GM18873 (cell line): ENCODE data around the gene PIGB.
"Not testable (repeated sequence)": the region's sequence is repeated elsewhere in the genome, so short reads cannot be mapped to it uniquely, and the experiment has no call there.

ENCODE experiments used
- ATAC-seq: cut with Tn5 transposase; IDR thresholded peaks from one replicate; pipeline ENCODE4 v1.9.1; 2021; ENCODE audit warnings: mild to moderate bottlenecking, moderate library complexity, moderate number of reproducible peaks; ENCODE audit not compliant: unreplicated experiment, low FRiP score

The PIGB gene

DNA sequence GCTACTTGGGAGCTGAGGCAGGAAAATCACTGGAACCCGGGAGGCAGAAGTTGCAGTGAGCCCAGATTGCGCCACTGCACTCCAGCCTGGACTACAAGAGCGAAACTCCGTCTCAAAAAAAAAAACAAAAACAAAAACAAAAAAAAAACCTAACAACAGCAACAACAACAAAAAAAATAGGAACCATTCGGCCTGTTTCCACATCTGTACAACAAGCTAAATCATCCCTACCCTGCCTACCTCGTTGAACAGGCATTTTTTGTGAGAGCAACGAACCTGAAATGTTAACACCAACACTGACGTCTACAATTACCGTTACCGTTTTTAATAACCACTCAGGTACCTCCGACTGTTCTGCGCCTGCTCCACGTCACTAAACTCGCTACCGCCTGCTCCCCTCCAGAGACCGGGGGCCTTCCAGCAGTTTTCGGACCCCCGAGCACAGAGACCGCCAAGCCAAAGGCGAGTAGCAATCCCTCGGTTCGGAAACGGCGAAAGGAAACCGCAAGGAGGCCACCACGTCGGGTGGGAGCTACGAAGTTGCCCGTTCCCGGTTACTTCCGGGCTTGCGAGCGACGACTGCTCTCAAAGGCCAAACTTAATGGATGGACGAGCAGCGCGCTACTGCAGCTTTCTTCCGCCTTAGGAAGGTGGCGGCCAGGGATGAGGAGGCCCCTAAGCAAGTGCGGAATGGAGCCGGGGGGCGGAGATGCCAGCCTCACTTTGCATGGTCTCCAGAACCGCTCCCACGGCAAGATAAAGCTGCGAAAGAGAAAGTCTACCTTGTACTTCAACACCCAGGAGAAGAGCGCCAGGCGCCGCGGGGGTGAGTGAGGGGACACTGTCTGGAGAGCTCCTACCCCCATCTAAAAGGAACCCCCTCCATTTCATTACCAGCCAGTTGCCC is at the start of gene PIGB, which contains the start of gene PIGBOS1:
Gene PIGB, plus strand, starts transcription at position 635 of the 907 bp plus-strand sequence. Its CDS starts 29 bp downstream, at position 664.
Gene PIGBOS1, minus strand, starts transcription at position 536 of the 907 bp plus-strand sequence. CDS start 1,331 bp downstream, outside the sequence.
- peak; percentile 90 for ATAC-seq

DNA sequence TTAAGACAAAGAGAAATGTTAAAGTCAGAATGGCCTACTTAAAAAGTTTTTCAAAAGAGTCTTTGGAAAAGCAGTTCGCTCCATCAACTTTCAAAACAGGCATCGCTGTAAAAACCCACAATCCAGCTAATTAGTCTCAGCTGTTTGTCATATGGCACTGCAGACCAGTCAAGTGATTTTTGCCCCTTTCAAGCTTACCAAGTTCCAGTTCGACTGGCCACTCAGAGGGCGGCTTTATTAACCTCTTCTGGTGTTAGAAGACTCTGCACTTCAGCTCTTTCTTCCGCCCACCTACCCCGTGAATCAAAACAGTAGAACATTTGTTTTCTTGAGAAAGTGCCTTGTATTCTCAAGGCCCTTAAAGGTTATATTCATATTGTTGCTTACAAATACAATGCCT is 48.7 kb upstream of the PIGB start:
- ATAC-seq = no peak

DNA sequence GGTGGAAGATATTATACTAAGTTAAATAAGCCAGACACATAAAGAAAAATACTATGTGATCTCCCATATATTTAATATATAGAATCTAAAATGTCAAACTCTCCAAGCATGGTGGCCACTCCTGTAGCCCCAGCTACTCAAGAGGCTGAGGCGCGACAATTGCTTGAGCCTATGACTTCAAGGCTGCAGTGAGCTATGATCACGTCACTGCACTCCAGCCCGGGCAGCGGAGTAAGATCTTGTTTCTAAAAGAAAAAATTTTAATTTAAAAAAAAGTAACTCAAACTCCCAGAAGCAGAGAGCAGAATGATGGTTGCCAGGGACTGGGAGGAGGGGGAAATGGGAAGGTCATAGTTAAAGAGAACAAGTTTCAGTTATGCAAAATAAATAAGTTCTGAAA is 42.7 kb upstream of the PIGB start:
- no peak for ATAC-seq

DNA sequence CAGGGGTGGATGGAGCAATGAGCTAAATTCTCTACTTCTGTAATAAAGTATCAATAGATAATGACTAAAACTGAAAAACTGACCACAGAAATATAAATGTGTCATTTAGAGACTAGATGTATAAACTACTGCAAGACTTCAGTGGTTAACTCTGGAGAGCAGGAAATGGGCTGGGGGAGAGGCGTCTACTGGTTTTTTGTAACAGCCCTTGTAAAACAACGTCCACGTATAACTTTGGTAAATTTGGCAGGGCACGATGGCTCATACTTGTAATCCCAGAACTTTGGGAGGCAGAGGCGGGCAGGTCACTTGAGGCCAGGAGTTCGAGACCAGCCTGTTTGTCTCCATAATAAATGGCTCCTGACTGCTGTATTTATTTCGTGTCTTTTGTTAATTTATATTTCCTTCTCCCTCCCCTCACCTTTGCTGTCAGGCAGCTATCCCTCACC is 41.9 kb upstream of the PIGB start:
- peak; percentile 44 for ATAC-seq

DNA sequence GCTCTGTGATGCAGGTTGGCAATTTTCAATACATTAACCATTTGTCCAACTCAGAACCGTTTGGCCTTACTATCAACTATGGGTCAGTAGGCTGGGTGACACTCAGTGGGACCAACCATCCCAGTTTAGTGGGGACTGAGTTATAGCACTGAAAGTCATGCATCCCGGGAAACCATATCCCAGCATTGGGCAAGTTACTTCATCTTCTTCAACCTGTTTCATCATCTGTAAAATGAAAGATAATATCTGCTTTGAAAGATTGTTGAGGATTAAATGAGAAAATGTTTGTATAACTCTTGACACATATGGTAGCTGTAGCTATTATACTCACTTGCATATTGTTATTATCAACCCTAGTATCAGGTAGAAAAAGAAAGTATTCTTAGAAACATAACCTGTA is 41.3 kb upstream of the PIGB start:
- ATAC-seq = no peak

DNA sequence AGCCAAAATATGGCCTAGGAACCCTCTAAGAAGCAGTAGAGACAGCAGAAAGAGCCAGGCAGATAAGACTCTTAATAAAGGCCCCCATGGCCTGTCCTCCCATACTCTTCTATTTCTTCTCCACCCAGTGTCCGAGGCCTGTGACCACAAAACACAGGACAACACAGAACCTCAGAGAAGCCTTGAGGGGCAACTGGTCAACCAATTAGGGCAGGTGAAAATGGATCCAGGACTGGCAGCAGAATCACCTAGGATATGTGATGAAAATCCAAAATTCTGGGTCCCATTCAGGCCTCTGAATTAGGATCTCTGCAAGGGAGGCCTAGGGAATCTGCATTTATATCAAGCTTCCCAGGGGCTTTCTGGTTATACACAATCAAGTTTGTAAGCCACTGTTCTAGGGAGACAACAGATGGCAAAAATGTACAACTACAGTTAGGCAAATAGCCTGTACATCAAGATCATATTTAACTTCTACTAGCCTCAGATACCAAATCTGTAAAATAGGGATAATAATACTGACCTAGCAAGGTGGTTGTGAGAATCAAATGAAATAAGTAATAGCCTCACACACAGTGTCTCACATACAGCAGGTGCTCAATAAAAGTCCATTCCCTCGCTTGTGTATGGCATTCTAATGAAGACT is 39.8 kb upstream of the PIGB start:
- no peak for ATAC-seq

DNA sequence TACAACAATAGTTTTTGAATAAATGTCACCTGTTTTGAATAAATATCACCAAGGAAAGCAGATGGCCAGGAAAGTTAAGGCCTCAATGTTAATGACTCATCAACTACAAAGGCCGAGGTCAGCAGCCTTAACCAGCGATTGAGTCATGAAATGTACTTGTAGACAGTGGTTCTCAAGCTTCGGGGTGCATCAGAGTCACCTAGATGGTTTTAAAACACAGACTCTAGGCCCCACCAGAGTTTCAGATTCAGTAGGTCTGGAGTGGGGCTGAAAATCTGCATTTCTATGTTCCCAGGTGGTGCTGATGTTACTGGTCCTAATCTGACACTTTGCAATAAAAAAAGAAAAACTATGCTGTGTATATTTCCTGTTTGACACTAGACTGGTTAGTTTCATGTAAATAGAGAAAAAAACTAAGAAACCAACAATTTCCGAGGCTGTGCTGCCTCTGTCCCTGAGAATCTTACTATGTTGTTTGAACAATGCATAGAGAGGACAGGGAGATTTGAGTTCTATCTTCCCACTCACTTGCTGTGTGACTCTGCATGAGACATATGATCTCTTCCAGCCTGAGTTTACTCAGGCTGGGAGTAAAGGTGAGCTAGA is 39.2 kb upstream of the PIGB start:
- peak; percentile 83 for ATAC-seq

DNA sequence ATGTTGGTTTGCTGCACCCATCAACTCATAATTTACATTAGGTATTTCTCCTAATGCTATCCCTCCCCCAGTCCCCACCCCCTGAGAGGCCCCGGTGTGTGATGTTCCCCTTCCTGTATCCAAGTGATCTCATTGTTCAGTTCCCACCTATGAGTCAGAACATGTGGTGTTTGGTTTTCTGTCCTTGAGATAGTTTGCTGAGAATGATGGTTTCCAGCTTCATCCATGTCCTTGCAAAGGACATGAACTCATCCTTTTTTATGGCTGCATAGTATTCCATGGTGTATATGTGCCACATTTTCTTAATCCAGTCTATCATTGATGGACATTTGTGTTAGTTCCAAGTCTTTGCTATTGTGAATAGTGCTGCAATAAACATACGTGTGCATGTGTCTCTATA is 38.4 kb upstream of the PIGB start:
- not testable (repeated sequence) for ATAC-seq

DNA sequence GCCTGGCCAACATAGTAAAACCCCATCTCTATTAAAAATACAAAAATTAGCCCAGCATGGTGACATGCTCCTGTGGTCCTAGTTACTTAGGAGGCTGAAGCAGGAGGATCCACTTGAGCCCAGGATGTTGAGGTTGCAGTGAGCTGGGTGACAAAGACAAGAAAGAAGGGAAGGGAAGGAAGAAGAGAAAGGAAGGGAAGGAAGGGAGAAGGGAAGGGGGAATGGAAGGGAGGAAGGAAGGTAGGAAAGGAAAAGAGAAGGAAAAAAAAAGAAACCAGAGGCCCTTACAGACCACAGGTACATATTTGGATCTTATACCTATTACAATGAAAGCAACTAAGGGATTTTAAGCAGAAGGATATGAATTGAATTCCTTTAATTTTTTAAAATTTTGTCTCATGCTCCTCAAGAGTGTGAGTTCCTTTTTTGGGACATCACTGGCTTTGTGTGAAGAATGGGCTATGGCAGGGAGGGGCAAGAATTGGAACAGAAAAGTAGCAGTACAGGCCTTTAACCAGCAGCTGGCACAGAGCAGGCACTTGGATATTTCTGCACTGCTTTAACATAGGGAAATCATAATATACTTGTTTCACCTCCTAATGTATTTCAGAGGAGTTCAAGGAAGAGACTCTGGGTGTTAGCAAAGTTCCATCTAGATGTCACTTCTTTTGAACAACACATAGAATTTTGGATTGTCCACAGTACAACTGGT is 37.3 kb upstream of the PIGB start:
- ATAC-seq = no peak

DNA sequence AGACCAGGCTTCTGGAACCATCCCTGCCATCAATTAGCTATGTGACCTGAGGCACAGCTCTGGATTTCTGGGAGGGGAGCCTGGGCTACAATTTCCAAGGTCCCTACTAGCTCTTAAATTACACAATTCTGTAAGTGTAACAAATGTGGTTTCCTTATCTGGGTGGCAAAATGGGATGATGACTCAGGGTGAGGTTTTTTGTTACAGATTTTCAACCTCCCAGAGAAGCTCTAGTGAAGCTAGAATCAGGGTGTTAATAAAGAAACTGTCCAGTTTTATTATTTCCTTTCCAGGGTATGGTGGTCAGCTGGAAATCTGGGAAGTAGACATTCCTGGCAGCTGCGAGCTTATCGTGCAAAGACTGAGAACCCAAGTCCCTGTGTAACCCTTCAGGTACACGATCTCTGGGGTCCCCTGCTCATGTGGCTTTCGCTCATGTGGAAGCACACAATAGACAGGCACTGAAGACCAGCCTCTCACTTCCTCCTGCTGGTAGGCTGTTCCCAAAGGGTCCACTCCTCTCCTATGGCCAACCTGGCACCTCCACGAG is 36.7 kb upstream of the PIGB start:
- no peak for ATAC-seq

DNA sequence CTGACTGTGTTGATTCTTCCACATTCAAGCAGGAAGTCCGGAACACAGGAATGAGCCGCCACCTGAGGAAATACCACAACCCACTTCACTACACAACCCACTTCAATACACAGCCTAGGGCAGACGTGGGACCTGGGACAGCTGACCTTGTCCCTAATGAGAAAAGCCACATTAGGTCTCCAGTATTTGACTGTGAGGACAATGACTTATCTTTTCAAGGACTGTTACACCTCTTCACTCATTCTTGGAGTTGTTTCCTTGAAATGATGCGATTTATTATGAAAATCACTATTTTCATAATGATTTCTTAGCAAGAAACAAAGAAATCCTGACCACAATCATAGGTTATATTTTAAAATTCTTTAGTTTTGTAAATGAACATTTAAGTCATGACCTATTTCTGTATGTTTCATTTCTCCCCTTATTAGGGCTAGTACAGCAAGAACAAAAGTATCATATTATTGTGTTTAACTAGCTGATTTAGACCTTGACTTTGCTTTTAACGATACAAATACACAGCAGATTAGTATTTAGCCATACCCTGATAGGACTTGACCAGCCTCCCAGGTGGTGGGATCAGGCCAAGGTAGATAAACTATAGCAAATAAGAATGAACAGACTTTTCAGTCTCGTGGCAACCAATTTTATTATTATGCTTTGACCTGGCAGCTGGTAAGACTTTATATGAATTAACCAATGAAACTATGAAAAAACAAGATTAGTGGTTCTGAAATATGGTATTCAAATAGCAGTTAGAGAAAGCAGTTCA is 35.5 kb upstream of the PIGB start:
- no peak for ATAC-seq

DNA sequence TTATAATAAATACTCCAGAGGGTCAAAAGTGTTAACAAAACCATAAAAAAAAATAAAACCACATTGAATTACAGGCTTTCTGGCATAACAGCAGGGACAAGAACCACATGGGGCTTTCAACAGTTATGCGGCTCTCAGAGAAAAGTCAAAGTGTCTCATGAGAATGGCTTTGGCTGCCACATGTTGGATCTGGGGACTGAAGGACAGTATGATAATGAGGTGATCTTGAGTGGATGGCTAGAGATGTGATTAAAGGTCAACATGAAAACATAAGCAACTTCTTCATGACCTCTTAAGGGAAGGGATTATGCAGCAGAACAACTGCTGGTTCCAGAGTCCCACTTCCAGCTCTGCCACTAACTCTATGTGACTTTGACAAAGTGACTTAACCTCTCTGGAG is 34.6 kb upstream of the PIGB start:
- no peak for ATAC-seq

DNA sequence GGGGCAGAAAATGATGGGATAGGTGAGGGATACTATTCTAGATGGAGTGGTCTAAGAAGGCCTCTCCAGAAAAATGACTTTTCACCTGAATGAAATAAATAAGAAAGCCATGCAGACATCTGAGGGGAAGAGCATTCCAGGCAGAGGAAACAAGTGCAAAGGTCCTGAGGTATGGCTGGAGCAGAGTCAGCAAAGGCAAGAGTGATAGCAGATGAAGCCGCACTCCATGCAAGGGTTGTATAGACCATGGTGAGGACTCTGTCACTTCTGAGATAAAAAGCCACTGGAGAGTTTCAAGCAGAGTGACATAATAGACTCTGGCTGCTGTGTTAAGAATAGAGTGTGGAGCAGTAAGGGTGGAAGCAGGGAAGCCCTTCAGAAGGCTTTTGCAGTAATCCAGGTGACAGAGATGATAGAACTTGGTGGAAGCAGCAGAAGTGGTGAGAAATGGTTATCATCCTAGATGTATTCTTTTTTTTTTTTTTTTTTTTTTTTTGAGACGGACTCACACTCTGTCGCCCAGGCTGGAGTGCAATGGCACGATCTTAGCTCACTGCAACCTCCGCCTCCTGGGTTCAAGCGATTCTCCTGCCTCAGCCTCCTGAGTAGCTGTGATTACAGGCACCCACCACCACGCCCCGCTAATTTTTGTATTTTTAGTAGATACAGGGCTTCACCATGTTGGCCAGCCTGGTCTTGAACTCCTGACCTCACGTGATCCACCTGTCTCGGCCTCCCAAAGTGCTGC is 32.4 kb upstream of the PIGB start:
- not testable (repeated sequence) for ATAC-seq

DNA sequence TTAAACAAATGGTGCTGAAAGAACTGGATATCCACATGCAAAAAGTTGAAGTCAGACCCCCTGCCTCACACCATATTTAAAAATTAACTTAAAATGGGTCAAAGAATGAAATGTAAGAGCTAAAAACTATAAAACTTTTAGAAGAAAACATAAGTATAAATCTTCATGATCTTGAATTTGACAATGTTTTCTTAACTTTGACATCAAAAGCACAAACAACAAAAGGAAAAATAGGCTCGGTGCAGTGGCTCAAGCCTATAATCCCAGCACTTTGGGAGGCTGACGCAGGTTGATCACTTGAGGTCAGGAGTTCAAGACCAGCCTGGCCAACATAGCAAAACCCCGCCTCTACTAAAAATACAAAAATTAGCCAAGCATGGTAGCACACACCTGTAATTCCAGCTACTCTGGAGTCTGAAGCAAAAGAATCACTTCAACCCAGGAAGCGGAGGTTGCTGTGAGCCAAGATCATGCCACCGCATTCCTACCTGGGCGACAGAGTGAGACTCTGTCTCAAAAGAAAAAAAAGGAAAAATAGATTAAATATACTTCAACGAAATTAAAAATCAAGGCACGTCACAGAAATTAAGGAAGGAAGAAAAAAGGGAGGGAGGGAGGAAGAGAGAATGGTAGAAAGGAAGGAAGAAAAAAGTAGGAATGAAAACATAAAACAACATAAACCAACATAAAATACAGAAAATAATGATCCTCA is 30.9 kb upstream of the PIGB start:
- no peak for ATAC-seq

DNA sequence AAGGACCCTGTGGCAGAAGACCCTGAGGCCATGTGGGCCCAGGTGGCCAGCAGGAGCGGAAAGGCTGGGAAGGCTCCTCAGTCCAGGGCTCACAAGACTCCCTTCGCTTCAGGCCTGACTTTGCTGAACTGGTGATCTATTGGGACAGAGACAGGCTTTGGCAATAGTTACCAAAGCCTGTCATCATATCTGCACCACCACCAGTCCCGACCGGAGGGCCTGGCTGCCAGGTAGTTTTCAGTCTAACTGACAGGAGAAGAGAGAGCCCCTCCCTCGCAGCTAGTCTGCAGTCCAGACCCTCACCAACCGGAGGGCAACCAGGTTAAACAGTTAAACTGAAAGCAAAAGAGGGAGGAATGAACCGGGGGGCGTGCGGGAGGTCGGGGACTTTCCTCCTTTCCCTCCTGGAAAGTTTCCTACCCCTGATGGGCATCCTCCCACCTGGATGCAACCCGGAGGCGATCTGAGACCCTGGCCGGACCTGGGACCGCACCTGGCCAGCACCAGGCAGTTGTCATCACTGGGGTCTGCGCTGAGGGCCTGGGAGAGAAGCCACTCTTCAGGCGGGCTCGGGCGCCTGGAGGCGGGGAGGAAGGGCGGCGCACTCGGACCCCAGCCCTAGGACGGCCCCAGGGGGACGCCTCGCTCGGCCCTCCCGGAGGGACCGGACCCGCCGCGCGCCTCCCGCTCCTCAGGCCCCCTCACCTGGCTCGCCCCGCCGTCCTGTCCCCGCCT is 29.8 kb upstream of the PIGB start:
- no peak for ATAC-seq

DNA sequence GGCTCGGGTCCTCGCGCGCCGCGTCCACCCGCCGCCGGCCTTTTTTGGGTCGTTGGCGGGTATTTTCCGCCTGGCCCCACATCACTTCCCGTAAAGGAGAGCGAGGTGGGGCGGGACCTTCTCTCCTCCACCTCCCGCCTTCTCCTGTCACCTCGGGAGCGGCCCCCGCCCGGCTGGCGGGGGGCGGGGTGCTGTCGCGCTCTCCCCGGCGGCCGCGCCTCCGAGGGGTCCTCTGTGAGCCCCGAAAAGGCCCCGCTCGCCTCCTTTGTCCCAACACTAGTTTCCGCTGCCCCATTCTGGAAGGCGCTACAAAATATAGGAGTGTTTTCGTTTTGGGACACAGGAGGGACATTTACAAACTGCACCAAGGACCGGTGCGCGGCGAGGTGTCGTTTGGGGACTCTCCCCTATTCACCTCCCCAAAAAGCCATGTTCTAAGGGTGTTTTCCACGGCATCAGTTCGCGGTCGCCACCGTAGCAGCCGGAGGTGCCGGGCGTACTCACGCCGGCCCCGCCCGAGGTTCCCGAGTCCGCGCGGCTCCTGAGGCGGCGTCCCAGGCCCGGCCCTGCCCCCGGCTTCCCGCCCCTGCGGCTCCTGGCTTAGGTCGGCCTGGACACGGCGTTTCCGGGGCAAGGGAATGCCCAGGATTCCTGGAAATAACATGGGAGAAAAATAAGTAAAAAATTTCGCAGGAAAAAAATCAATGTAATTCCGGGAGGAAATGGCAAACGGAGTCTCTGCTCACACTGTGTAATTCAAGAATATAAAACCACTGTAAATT is 29.1 kb upstream of the PIGB start, which contains the start of gene RAB27A:
Gene RAB27A, minus strand, starts transcription at position 68 of the 782 bp plus-strand sequence. CDS start 54,879 bp downstream, outside the sequence.
- ATAC-seq = peak; percentile 41
